Stimulated activated CD8-positive, alpha-beta memory T cell treated with anti-CD3 and anti-CD28 coated beads, Interleukin-12 subunit alpha, Interleukin-12 subunit beta, amount 100 ng/mL, for 1 hour (primary cell): ENCODE data around the gene GPR132.
"Not testable (repeated sequence)": the region's sequence is repeated elsewhere in the genome, so short reads cannot be mapped to it uniquely, and the experiment has no call there.

Experiments used
- DNase-seq: peaks from one replicate; pipeline ENCODE4 v3.0.0-alpha.2; 2020; ENCODE audit warnings: low read depth

Gene GPR132

GRCh38 chr14:105075379-105076295 lies 10.4 kb upstream of the GPR132 start:
- no peak for DNase-seq

DNA sequence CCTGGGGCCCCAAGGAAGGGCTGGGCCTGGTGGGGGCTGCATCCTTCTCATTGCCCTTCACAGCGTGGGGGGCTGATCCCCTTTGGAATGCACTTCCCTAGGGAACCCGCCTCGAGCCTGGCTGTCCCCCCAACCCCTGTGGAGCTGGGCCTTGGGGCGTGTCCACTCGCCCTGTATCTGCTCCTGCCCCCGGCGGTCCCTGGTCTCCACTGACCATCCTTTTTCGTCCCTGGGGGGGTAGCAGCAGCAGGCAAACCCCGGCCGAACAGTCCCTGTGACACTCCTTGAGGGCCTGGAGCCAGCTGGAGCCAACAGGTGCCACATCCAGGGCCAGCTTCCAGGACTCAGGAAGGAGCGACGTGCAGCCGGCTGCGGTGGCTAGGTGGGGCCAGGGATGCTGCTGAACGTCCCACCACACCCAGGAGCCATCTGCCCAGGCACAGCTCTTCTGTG lies 9.4 kb upstream of the GPR132 start:
- no peak for DNase-seq

- DNase-seq: no peak
These were observed 8.7 kb upstream of the GPR132 start for GRCh38 chr14:105073720-105074600.

DNA sequence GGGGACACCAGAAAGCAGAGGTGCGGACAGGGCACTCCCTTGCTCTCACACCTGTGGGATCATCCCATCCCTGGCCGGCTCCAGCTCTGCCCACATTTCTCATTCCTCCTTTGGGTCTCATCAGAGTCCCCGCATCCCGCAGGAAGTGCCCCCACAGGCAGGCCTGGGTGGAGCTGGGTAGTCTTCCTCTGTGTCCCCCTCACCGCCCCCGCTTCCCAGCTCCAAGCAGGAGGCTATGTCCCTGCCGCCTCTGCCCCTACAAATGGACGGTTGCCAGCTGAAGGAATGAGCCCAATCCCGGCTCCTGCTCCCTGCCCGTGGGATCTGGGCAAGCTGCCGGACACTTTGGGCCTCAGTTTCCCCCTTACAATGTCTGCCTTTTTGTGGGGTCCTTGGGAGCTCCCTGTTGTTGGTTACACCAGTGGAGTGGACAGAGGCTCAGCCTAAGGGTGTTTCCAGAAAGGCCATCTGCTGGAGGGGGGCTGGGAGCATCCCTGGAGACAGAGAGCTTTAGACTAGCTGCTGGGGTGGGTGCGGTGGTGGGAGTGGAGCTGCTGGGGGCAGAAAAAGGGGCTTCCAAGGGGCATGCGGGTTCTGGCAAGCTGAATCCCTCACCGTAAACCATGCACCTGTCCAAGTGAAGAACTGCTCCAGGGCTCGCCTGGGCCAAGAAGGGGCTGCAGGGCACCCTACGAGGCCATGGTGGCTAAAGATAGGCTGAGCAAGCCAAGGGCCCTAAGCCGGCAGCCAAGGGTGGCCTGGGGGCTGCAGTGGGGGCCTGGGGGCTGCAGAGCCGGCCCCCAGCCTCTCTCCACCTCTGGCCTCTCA lies 7.9 kb upstream of the GPR132 start:
- DNase-seq: no peak

- no peak for DNase-seq
These were observed 7.2 kb upstream of the GPR132 start for GRCh38 chr14:105072381-105072861.

DNA sequence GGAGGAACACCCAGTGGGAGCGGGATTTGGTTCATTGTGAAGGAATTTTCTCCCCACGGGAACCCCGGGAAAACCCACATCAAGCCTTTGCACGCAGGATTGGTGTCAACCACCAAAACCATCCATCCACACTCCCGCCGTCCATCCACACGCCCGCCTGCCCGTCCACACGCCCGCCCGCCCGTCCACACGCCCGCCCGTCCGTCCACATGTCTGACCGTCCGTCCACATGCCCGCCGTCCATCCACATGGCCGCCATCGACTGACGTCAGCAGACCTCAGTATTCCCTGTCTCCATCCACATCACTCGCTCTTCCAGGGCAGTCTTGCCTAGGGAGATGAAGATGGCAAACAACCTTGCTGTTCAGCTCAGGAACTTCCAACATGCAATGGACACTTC lies 6.7 kb upstream of the GPR132 start:
- no peak for DNase-seq

DNA sequence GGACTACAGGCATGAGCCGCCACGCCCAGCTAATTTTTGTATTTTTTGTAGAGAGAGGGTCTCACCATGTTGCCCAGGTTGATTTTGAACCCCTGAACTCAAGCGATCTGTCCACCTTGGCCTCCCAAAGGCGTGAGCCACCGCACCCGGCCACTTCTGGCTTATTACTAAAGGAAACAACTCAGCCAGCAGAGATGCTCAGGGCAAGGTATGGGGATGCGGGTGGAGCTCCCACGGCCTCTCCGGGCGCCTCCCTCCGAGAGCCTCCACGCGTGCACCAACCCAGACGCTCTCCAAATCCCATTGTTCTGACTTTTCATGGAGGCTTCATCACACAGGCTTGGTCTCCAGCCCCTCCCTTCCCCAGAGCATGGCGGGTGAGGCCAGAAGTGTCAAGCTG lies 6.1 kb upstream of the GPR132 start:
- DNase-seq: no peak

DNA sequence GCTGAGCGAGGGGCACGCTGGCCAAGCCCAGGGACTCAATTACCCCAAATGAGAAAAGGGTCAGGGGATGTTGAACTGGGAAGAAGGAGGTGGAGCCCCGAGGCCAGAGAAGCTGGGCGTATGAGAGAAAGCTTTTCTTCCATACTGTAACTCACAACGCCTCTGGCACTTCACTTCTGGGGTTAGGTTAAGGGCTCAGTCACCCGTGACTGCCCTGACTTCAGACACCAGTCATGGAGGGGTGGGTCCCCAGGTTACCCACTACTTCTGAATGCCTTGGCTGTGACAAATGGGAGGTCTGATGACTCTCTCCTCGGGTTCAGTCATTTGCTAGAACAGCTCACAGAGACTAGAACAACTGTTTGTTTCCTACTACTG lies 5.5 kb upstream of the GPR132 start:
- DNase-seq: no peak

GRCh38 chr14:105069871-105070759 lies 4.9 kb upstream of the GPR132 start:
- DNase-seq: no peak

DNA sequence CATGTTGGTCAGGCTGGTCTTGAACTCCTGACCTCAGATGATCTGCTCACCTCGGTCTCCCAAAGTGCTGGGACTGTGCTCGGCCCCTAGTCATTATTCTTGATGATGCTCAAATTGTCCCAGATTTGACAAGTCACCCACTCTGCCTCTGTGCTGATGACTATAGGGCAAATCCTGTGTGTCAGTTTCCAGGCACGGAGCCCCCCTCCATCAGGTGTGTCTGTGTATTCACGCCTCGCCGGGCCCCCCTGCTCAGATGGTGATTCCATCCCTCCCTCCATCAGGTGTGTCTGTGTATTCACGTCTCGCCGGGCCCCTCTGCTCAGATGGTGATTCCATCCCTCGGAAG lies 4.3 kb upstream of the GPR132 start:
- DNase-seq: no peak

DNA sequence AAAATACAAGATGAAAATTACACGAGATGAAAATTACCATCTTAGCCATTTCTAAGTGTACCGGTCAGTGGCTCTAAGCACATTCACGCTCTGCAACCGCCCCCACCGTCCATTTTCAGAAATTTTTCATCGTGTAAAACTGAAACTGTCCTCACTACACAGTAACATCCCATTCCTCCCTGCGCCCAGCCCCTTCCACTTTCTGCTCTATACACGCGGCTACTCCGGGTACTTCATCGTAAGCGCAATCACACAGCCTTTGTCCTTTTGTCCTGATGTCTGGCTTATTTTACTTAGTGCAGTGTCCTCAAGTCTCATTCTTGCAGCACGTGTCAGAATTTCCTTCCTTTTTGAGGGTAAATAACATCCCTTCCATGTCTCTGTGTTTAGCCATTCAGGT lies 3.6 kb upstream of the GPR132 start:
- DNase-seq: no peak

GRCh38 chr14:105067969-105068301 lies 2.7 kb upstream of the GPR132 start:
- DNase-seq: no peak

DNA sequence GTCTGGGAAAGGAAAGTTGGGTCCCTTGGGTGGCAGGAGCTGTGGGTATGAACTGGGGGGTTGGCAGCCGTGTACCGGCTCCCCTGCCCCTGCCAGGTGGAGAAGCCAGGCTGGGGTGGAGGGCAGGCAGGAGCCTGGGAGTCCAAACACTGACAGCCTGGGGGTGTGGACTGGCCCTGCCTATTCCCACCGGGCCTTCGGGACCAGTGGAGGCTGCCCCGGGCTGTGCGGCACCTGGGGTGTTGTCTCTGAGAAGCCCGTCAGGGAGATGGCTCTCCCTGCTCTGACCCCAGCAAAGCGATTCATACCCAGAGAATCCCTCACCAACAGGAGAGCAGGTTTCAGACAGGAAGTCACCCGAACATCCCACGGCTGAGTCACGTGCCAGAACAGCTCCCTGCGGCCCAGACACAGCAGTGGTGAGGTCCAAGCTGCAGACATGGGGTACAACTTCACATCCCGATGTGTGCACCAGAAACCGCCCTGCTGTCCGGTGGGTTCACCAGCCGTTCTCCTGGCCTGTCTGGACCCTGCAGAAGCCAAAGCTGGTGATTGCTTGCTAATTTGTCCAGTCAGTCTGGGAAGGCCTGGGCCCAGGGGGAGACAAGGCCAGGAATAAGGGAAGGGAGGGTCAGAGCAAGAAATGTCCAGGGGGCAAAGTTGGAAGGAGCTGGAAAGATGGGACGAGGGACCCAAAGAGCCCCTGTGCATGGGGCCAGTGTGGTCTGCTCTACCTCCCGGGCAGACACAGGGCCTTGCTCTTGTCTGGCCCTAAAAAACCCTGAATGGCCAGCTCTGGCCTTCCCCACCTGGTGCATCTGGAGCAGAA lies 2.1 kb upstream of the GPR132 start:
- no peak for DNase-seq

DNA sequence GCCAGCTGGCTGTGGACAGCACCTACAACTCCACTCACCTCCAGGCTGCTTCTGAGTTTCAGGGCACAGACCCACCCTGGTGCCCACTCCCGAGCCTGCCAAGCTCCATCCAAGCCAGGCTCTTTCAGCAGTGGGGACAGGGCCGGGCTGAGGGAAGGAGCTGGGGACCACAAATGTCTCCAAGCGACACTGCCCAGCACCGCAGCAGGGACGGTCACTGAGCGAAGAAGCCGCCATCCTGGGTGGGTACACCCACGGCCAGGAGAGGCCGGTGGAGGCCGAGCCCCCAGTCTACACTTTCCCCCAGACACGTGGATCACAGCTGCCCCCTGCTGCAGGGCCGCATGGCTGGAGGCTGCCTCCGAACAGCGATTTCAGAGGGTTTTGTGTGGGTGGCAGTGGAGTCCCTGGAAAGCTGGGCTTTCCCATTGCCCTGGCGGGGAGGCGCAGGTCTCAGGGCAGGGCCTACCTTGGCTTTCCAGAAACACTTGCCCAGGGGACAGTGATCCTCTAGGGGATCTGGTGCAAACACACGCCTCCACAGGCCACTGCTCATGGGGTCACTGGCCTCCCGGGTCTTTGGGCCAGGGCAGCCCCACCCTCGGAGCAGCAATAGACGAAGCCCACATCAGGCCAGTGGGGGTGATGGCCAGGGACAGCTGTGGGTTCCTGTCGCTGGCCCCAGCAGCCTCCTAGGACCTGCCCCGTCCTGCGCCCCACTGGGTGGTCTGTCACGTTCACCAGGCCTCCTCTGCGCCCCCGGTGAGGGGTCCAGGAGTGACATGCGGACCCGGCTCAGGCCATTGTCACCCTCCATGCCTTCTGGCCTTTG lies 1.2 kb upstream of the GPR132 start:
- no peak for DNase-seq

DNA sequence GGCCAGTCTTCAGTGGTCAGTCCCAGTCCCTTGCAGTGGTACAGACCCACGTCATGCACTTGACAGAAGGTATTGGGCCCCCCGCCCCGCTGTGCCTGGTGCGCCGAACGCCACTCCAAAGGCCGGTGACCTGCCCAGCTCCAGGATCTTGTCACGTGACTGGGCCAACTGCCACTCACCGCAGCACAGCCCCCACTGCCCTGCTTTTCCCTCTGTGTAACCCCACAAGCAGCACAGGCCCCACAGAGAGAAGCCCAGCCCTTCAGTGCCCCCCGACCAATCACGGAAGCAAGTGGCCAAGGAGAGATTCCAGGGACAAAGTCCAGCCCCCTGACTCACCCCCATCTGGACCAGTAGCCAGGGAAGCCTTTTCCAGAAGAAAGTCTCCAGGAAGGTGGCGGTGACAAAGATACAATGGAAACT lies 498 bp downstream of the GPR132 start:
- DNase-seq: no peak

GRCh38 chr14:105064001-105064400 lies 1.2 kb downstream of the GPR132 start:
- DNase-seq: no peak

DNA sequence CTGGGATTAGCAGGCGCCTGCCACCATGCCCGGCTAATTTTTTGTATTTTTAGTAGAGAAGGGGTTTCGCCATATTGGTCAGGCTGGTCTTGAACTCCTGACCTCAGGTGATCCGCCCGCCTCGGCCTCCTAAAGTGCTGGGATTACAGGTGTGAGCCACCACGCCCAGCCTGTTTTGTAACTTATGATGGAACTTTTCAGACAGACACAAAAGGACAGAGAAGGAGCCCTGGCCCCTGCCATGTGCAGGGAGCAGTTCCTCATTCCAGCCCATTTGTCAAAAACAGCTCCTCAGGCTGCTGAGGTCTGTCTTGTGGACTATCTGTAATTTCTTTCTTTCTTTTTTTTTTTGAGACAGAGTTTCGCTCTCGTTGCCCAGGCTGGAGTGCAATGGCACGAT lies 1.7 kb downstream of the GPR132 start:
- not testable (repeated sequence) for DNase-seq

DNA sequence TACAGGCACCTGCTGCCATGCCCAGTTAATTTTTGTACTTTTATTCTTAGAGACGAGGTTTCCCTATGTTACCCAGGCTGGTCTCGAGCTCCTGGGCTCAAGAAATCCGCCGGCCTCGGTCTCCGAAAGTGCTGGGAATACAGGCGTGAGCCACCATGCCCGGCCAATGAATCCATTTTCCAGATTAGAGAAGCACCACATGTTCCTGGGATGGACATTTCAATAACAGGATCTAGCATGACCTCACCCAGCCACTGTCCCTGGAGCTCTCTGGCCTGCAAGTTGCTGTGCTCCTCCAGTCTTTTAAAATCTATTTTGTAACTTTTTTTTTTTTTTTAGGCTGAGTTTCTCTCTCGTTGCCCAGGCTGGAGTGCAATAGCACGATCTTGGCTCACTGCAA lies 2.2 kb downstream of the GPR132 start:
- DNase-seq: no peak

GRCh38 chr14:105062048-105062433 lies 3.2 kb downstream of the GPR132 start:
- no peak for DNase-seq
